Retinal pigment epithelial cell (primary cell): ENCODE results near the gene FAM53B.
A peak's percentile ranks its signal among the peaks of the same experiment; 100 is the strongest.

ENCODE experiments used
- DNase-seq: peaks from one replicate; pipeline ENCODE4 v3.0.0-alpha.2; 2010; ENCODE audit warnings: low read depth
- H3K4me3 ChIP-seq: 2 replicates; pipeline ENCODE4 v1.5.1; 2011; ENCODE audit warnings: mild to moderate bottlenecking, low read length, control low read depth, moderate library complexity
- CTCF ChIP-seq: conservative IDR thresholded peaks from 2 replicates; pipeline ENCODE4 v1.5.1; 2011; ENCODE audit warnings: low read depth, low read length, control low read depth, inconsistent platforms

The FAM53B gene

DNA sequence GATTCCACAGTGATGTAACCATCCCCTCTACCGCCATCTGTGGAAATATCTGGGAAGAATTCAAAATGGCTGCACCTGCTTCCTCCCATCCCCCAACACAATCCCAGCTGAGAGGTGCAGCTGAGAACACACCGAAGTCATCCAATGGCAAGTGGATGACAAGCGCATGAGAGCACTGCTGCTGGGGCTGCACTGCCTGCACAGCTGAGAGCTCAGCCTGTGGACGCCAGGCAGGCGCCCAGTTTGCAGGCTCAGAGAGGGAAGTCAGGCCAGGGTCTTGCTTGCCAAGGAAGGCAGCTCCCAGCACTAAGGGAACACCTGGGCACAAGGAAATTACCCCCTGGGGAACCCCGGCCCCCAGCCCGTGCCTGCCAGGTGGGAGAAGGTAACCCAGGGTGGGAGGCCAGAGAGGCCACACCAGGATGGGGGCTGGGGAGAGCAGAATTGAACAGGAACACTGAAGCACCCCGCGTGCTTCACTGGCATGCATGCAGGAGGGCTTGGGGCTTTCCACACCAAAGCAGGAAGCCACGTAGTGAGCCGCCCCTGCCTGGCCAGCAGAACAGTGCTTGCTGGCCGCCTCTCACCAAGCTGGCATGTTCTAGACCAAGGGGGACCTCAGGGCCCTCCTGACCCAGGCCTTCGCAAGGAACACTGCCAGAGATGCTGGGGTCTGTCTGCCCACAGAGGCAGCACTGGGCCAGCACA lies 46.2 kb downstream of the FAM53B start:
- H3K4me3 ChIP-seq, result no peak overlapping the region
- DNase-seq, result no peak
- TF ChIP-seq CTCF, result peak; percentile 10

- no peak overlapping the region for H3K4me3 ChIP-seq
- DNase-seq, result no peak
Measured at GRCh38 chr10:124697443-124697836, 46.7 kb downstream of the FAM53B start.

DNA sequence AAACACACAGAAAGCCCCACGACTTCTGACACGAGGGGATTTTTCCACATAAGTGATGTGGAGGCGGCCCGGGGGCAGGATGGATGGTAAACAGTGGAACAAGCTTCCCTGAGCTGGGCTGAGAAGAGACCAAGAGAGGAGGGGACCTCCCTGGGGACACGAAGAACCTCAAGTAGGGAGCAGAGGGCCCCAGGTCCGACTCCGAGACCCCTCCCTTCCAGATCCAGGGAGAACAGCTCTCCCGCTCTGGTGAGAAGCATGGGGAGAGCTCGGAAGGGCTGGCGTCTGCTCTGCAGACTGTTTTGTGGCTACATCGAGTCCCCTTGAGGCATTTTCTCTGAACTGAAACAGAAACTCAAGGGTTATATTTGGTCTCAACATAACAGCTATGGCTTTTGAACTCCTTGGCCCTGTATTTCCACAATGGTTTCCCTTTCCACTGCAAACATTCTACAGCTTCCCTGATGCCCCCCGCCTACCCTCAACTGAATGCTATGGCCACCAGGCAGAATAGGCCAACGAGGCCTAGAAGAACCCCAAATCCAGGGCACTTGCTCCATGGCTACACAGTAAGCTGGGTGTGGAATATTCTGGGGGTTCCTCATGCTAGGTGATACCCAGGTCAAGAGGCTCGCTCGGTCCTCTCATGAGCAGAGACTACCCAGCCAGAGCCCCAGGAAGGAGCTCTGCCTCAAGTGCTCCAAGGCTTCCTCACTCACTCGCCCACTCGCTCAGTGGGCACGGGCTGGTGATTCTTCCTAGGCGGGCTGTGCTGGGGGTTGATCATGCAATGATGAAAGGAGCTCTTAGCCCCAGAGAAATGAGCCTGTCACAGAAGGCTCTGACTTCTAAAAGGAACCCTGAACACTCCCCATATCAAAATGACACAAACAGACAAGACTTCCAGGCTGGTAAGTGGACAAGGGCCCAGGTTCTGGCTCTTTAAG lies 47.5 kb downstream of the FAM53B start:
- no peak for TF ChIP-seq CTCF
- DNase-seq, result no peak
- H3K4me3 ChIP-seq, result no peak overlapping the region

More at GRCh38 chr10:124697443-124697836, 46.7 kb downstream of the FAM53B start:
- no peak for TF ChIP-seq CTCF

- TF ChIP-seq CTCF, result no peak
- no peak overlapping the region for H3K4me3 ChIP-seq
- no peak for DNase-seq
Measured at GRCh38 chr10:124695259-124695658, 48.9 kb downstream of the FAM53B start.

GRCh38 chr10:124694481-124695220 lies 49.5 kb downstream of the FAM53B start:
- no peak for DNase-seq
- TF ChIP-seq CTCF, result no peak
- no peak overlapping the region for H3K4me3 ChIP-seq

- no peak overlapping the region for H3K4me3 ChIP-seq
- DNase-seq, result no peak
- no peak for TF ChIP-seq CTCF
Measured at GRCh38 chr10:124693801-124694416, 50.3 kb downstream of the FAM53B start.
